ENCODE measurements around the gene AKAP9.

DNA sequence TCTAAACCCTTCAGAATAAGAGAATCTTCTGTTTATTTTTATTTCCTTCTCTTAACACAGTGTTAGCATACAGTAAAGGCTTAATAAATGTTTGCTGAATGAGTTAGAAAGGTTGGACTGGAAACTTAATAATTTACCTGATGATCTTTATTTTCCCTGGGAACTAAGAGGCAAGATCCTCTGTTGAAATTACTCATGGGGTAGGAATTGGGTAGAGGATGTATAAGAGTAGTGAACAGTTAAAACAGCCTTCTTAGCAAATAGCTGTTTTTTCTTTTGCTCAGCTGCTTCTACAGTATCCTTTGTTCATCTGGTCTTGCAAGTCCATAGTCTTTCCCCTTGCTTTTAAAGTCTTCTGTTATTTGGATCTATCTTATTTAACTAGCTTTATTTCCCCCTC lies 80.0 kb downstream of the AKAP9 start:
- TF ChIP-seq, protein P1, sequence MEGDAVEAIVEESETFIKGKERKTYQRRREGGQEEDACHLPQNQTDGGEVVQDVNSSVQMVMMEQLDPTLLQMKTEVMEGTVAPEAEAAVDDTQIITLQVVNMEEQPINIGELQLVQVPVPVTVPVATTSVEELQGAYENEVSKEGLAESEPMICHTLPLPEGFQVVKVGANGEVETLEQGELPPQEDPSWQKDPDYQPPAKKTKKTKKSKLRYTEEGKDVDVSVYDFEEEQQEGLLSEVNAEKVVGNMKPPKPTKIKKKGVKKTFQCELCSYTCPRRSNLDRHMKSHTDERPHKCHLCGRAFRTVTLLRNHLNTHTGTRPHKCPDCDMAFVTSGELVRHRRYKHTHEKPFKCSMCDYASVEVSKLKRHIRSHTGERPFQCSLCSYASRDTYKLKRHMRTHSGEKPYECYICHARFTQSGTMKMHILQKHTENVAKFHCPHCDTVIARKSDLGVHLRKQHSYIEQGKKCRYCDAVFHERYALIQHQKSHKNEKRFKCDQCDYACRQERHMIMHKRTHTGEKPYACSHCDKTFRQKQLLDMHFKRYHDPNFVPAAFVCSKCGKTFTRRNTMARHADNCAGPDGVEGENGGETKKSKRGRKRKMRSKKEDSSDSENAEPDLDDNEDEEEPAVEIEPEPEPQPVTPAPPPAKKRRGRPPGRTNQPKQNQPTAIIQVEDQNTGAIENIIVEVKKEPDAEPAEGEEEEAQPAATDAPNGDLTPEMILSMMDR (IDR thresholded peaks at IDR 0.05): no peak
- TF ChIP-seq POLR2A (IDR thresholded peaks at IDR 0.05): no peak
